ENCODE results near the gene FIP1L1.
"Not testable (repeated sequence)": the region's sequence is repeated elsewhere in the genome, so short reads cannot be mapped to it uniquely, and the experiment has no call there.

Gene FIP1L1, protein sequence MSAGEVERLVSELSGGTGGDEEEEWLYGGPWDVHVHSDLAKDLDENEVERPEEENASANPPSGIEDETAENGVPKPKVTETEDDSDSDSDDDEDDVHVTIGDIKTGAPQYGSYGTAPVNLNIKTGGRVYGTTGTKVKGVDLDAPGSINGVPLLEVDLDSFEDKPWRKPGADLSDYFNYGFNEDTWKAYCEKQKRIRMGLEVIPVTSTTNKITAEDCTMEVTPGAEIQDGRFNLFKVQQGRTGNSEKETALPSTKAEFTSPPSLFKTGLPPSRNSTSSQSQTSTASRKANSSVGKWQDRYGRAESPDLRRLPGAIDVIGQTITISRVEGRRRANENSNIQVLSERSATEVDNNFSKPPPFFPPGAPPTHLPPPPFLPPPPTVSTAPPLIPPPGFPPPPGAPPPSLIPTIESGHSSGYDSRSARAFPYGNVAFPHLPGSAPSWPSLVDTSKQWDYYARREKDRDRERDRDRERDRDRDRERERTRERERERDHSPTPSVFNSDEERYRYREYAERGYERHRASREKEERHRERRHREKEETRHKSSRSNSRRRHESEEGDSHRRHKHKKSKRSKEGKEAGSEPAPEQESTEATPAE

DNA sequence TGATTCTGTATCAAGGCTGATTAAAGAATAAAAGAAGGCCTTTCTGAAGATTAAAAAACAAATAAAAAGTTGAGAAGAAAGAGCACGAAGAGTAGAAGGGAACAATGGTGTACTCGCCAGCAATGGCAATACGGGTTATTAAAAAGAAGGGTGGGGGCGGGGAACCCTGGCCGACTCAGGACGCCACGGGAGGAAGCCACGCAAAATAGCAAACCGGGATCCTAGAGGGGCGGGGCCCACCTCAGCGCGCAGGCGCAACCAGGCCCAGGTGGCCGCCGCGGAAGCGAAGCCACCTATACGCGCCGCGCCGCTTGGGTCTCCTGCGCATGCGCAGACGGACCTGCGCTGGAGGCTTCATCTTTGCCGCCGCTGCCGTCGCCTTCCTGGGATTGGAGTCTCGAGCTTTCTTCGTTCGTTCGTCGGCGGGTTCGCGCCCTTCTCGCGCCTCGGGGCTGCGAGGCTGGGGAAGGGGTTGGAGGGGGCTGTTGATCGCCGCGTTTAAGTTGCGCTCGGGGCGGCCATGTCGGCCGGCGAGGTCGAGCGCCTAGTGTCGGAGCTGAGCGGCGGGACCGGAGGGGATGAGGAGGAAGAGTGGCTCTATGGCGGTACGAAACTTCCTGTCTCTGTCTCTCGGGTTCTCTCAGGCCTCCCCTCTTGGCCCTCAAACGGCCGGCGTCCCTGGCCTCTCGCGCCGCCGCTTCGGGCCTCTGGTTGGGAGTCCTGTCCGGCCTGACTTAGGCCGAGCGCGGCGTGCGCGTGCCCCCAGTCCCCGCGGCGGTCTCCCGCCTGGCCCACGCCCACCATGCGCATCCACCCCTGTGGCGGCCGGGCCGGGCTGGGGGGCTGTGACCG lies at the start of gene FIP1L1:
TSS of gene FIP1L1 (plus strand) at position 323 of the 852 bp plus-strand sequence. CDS start at position 521, 198 bp downstream.
- DNase-seq (ENCODE audit: low spot score in 2 of 2): peak; percentile 84 to 95
- in situ Hi-C loops (cut with MboI; ENCODE audit: low sequenced_read_pairs): no loop called here
- Histone ChIP-seq H3K4me3 (peak within 1 kb of the TSS; percentile 97), H3K9me3 (no peaks in the 10 kb centered on the region), H3K36me3 (replicated peaks) (peaks cover 26% of the 10 kb centered on the region), H3K27me3 (ENCODE audit: low read depth) (no peaks in the 10 kb centered on the region), H3K4me1 (peaks cover 9% of the 10 kb centered on the region)

DNA sequence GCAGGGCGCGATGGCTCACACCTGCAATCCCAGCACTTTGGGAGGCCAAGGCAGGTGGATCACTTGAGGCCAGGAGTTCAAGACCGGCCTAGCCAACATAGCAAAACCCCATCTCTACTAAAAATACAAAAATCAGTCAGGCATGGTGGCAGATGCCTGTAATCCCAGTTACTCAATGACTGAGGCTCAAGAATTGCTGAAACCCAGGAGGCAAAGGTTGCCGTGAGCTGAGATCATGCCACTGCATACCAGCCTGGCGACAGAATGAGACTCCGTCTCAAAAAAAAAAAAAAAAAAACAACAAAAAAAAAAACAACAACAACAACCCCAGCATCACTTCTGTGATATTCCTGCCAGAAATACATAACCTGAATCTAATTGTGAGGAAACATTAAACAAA lies 42.5 kb upstream of the FIP1L1 start:
- H3K4me3 ChIP-seq; H3K9me3 ChIP-seq; H3K27me3 ChIP-seq (ENCODE audit: low read depth); DNase-seq (ENCODE audit: low spot score in 2 of 2); H3K36me3 ChIP-seq (replicated peaks); in situ Hi-C loops (cut with MboI; ENCODE audit: low sequenced_read_pairs); H3K4me1 ChIP-seq: not testable (repeated sequence)

DNA sequence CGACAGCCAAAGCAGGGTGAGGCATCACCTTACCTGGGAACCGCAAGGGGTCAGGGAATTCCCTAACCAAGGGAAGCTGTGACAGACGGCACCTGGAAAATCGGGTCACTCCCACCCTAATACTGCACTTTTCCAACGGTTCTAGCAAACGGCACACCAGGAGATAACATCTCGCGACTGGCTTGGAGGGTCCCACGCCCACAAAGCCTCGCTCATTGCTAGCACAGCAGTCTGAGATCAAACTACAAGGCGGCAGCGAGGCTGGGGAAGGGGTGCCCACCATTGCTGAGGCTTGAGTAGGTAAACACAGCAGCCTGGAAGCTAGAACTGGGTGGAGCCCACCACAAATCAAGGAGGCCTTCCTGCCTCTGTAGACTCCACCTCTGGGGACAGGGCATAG lies 37.3 kb upstream of the FIP1L1 start:
- H3K9me3 ChIP-seq; H3K36me3 ChIP-seq (replicated peaks); H3K27me3 ChIP-seq (ENCODE audit: low read depth); in situ Hi-C loops (cut with MboI; ENCODE audit: low sequenced_read_pairs); H3K4me1 ChIP-seq; DNase-seq (ENCODE audit: low spot score in 2 of 2); H3K4me3 ChIP-seq: not testable (repeated sequence)

DNA sequence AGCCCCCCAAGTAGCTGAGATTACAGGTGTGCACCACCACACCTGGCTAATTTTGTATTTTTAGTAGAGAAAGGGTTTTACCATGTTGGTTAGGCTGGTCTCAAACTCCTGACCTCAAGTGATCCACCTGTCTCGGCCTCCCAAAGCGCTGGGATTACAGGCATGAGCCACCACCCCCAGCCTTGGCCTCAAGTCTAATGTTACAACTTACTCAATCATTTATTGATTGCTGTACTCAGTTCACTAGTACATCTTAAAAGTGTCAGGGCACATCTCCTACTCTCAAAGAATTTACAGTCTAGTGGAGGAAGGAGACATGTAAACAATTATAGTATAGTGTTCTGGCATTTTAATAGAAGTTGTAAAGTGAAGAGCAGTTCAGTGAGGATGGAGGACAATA lies 31.0 kb upstream of the FIP1L1 start:
- H3K4me1 ChIP-seq; H3K9me3 ChIP-seq; in situ Hi-C loops (cut with MboI; ENCODE audit: low sequenced_read_pairs); H3K36me3 ChIP-seq (replicated peaks); DNase-seq (ENCODE audit: low spot score in 2 of 2); H3K4me3 ChIP-seq; H3K27me3 ChIP-seq (ENCODE audit: low read depth): not testable (repeated sequence)

DNA sequence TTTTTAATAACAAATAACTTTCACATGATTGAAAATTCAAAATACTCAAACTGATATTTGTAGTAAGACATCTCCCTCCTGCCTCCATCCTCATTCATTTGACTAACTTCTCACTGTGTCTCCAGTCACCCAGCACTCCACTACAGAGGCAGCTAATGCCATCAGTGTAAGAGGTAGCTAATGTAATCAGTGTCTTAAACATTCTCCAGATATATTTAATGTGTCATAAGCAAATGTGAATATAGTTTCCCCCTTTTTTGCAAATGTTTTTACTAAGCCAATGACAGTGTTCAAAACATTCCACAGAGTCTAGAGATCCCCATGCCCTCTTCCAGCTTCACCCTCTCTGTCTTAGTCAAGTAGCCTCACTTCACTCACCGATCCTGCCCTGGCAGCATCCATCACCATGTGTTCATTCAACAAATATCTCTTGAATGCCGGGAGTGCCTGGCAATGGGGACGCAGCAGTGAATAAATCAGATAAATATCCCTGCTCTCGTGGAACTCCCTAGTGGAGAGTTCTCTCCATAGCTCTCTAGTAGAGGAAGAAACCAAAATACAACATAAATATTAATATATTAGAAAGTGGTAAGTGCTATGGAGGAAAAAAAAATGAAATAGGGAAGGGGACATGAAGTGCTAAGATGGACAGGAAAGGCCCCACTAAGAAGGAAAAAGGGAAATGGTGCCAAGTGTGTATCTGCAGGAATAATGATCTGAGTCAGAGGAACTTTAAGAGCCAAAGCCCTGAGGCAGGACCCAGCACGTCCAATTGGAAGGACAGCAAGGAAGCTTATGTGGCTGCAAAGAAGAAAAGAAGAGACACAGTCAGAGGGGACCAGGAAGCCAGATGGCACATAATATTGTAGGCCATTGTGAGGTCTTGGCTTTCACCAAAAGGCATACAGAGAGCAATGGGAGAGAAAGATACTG lies 30.3 kb upstream of the FIP1L1 start:
- no peaks in the 10 kb centered on the region for H3K27me3 ChIP-seq (ENCODE audit: low read depth)
- no peak for DNase-seq (ENCODE audit: low spot score in 2 of 2)
- no peaks in the 10 kb centered on the region for H3K4me1 ChIP-seq
- H3K4me3 ChIP-seq: no peak overlapping the region
- in situ Hi-C loops (cut with MboI; ENCODE audit: low sequenced_read_pairs): no loop called here
- no peaks in the 10 kb centered on the region; the same call in 1 of the 2 replicates for H3K9me3 ChIP-seq
- peaks cover 7% of the 10 kb centered on the region for H3K36me3 ChIP-seq (replicated peaks)

DNA sequence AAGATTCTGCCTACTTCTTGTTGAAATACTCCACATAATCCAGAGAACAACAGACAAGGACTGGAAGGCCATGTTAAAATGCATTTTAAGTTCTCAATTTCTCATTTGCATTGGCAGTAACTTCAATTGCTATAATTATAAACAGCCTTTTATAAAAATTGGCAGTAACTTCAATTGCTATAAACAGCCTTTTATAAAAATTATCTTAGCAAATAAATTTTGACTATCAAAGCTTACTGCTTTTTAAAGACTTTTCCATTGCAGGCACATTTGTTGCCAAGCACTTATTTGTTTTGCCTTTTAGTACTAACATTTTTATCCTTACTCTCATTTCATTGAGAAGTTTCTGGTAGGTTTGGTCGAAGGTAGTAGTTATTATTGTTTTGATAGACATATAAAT lies 29.4 kb upstream of the FIP1L1 start:
- H3K9me3 ChIP-seq: no peaks in the 10 kb centered on the region; the same call in 1 of the 2 replicates
- peaks cover 7% of the 10 kb centered on the region for H3K36me3 ChIP-seq (replicated peaks)
- H3K4me3 ChIP-seq: no peak overlapping the region
- no peaks in the 10 kb centered on the region for H3K27me3 ChIP-seq (ENCODE audit: low read depth)
- in situ Hi-C loops (cut with MboI; ENCODE audit: low sequenced_read_pairs): no loop called here
- H3K4me1 ChIP-seq: no peaks in the 10 kb centered on the region
- DNase-seq (ENCODE audit: low spot score in 2 of 2): no peak

DNA sequence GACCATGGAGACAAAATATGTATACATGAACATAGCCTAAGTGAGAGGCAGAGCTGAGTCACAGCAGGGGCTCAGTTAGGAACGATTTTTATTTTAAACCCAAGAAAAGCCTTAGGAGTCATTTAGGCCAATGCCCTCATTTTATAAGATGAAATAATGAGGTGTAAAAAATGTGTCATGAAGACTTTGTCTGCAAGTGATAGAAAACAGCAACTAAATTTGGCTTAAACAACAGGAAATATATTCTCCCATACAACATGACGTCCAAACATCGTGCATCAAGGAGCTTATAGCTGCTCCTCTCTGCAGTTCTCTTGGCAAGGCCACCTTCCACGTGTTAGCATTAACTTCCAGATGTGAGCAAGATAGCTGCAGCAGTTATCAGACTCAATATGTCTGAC lies 28.4 kb upstream of the FIP1L1 start:
- Histone ChIP-seq H3K36me3 (replicated peaks) (peaks cover 7% of the 10 kb centered on the region), H3K4me1 (no peaks in the 10 kb centered on the region), H3K4me3 (no peak overlapping the region), H3K27me3 (ENCODE audit: low read depth) (no peaks in the 10 kb centered on the region), H3K9me3 (no peaks in the 10 kb centered on the region; the same call in 1 of the 2 replicates)
- no peak for DNase-seq (ENCODE audit: low spot score in 2 of 2)
- in situ Hi-C loops (cut with MboI; ENCODE audit: low sequenced_read_pairs): no loop called here

DNA sequence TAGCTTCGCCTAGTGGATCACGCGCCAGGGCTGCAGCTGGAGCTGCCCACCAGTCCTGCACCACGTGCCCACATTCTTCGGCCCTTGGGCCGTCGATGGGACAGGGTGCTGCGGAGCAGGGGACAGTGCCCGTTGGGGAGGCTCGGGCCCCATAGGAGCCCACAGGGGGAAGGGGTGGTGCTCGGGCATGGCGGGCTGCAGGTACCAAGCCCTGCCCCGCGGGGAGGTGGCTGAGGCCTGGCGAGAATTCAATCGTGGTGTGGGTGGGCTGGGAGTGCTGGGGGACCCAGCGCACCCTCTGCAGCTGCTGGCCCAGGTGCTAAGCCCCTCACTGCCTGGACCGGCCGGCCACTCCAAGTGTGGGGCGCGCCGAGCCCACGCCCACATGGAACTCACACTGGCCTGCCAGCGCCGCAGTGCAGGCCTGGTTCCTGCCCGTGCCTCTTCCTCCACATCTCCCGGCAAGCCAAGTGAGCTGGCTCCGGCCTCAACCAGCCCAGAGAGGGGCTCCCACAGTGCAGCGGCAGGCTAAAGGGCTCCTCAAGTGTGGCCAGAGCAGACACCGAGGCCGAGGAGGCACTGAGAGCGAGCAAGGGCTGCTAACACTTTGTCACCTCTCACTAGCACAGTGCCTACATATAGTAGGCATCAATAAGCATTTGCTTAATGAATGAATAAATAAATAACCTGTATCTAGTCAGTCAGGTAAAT lies 23.3 kb upstream of the FIP1L1 start:
- DNase-seq (ENCODE audit: low spot score in 2 of 2): no peak
- H3K4me3 ChIP-seq: no peak overlapping the region
- in situ Hi-C loops (cut with MboI; ENCODE audit: low sequenced_read_pairs): loop anchor here (25.0 kb wide), 1 partner anchor 883 kb away; the partner anchor contains the start of gene PDGFRA
- H3K27me3 ChIP-seq (ENCODE audit: low read depth): no peaks in the 10 kb centered on the region
- no peaks in the 10 kb centered on the region for H3K9me3 ChIP-seq
- H3K36me3 ChIP-seq (replicated peaks): no peaks in the 10 kb centered on the region; the same call in none of the 2 replicates
- H3K4me1 ChIP-seq: no peaks in the 10 kb centered on the region

DNA sequence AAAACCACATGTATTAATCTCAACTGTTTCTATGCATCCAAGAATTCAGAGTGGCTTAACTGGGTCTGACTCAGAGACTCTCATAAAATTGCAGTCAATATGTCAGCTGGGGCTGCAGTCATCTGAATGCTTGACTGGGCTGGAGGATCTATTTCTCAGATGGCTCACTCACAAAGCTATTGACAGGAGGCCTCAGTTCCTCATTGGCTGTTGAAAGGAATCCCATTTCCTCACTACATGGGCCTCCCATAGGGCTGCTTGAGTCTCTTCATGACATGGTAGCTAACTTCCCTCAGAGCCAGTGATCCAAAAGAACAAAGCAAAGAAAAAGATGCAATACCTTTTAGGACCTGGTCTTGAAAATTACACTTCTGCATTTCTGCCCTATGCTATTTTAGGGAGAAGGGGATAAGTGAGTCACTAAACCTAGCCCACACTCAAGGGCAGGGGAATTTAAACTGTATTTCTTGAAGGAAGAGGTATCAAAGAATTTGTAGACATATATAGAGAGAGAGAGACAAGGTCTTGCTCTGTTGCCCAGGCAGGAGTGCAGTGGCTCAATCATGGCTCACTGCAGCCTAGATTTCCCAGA lies 21.4 kb upstream of the FIP1L1 start:
- no peaks in the 10 kb centered on the region for H3K27me3 ChIP-seq (ENCODE audit: low read depth)
- DNase-seq (ENCODE audit: low spot score in 2 of 2): no peak
- H3K36me3 ChIP-seq (replicated peaks): no peaks in the 10 kb centered on the region; the same call in 1 of the 2 replicates
- no peaks in the 10 kb centered on the region for H3K9me3 ChIP-seq
- H3K4me3 ChIP-seq: no peak overlapping the region
- no peaks in the 10 kb centered on the region for H3K4me1 ChIP-seq
- in situ Hi-C loops (cut with MboI; ENCODE audit: low sequenced_read_pairs): loop anchor here (25.0 kb wide), 1 partner anchor 881 kb away; the partner anchor contains the start of gene PDGFRA

DNA sequence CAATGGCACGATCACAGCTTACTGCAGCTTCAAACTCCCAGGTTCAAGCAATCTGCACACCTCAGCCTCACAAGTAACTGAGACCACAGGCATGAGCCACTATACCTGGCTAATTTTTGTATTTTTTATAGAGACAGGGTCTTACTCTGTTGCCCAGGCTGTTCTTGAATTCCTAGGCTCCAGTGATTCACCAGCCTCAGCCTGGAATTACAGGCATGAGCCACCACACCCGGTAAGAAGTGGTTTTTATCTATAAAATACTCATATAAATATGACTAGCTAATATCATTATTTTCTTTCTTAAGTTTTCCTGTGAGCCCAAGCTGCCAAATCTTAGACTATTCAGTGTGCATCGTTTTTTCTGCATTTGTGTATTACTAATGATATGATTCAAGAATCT lies 16.0 kb upstream of the FIP1L1 start:
- Histone ChIP-seq H3K9me3 (no peaks in the 10 kb centered on the region), H3K27me3 (ENCODE audit: low read depth) (no peaks in the 10 kb centered on the region), H3K4me3 (no peak overlapping the region), H3K36me3 (replicated peaks) (no peaks in the 10 kb centered on the region; the same call in 1 of the 2 replicates), H3K4me1 (peaks cover 8% of the 10 kb centered on the region)
- in situ Hi-C loops (cut with MboI; ENCODE audit: low sequenced_read_pairs): loop anchor here (25.0 kb wide), 1 partner anchor 876 kb away; the partner anchor contains the start of gene PDGFRA
- DNase-seq (ENCODE audit: low spot score in 2 of 2): no peak

DNA sequence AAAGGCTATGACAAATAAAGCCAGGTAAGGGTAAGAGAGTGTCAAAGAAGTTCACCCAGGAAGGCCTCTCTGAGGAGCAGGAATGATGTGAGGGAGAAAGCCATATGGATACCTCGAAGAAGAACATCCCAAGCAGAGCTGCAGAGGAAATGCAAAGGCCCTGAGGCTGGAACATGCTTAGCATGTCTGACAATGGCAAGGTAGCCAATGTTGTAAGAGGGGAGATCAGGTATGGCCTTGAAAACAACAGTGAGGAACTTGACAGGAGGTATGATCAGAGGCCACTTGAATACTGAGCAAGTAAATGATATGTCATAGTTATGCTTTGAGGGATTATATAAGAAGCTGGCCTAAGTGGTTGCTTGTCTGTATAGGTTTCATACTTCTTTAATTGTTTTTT lies 15.3 kb upstream of the FIP1L1 start:
- Histone ChIP-seq H3K9me3 (no peaks in the 10 kb centered on the region), H3K4me3 (no peak overlapping the region), H3K4me1 (peaks cover 8% of the 10 kb centered on the region), H3K36me3 (replicated peaks) (no peaks in the 10 kb centered on the region; the same call in 1 of the 2 replicates), H3K27me3 (ENCODE audit: low read depth) (no peaks in the 10 kb centered on the region)
- DNase-seq (ENCODE audit: low spot score in 2 of 2): no peak
- in situ Hi-C loops (cut with MboI; ENCODE audit: low sequenced_read_pairs): loop anchor here (25.0 kb wide), 1 partner anchor 875 kb away; the partner anchor contains the start of gene PDGFRA

DNA sequence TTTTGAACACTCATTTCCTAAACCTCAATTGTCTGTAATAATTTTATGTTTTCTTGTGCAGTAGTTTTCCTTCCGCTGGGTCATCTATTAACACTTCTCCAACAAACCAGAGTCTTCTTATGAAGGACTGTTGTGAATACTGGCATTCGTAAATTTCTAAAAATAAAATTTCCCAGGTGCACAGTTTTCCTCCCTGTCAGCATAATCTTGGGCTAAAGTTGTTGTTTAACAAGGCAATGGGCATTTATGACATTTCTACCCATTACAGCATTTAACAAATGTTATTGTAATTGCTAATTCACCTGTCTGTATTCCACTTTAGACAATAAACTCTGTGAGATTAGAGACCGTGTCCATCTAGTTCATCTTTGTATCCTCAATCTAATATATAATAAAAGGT lies 12.8 kb upstream of the FIP1L1 start:
- Histone ChIP-seq H3K4me3 (peak overlapping the region; percentile 69), H3K9me3 (no peaks in the 10 kb centered on the region), H3K27me3 (ENCODE audit: low read depth) (peaks cover 13% of the 10 kb centered on the region), H3K36me3 (replicated peaks) (no peaks in the 10 kb centered on the region; the same call in 1 of the 2 replicates), H3K4me1 (peaks cover 8% of the 10 kb centered on the region)
- in situ Hi-C loops (cut with MboI; ENCODE audit: low sequenced_read_pairs): loop anchor here (25.0 kb wide), 1 partner anchor 873 kb away; the partner anchor contains the start of gene PDGFRA
- no peak for DNase-seq (ENCODE audit: low spot score in 2 of 2)
